HG03439 (cell line): ENCODE data around the gene BARX2.

Experiments used
- ATAC-seq: cut with Tn5 transposase; IDR thresholded peaks from one replicate; pipeline ENCODE4 v1.9.1; 2021; ENCODE audit warnings: mild to moderate bottlenecking, moderate library complexity; ENCODE audit not compliant: unreplicated experiment

BARX2 gene

GRCh38 chr11:129435499-129436245 lies 60.0 kb downstream of the BARX2 start:
- ATAC-seq = no peak

GRCh38 chr11:129436573-129436972 lies 60.9 kb downstream of the BARX2 start:
- no peak for ATAC-seq

GRCh38 chr11:129440028-129440713 lies 64.5 kb downstream of the BARX2 start:
- ATAC-seq = no peak

GRCh38 chr11:129442171-129442570 lies 66.5 kb downstream of the BARX2 start:
- ATAC-seq = no peak

GRCh38 chr11:129443276-129443675 lies 67.6 kb downstream of the BARX2 start:
- ATAC-seq = no peak

- ATAC-seq = no peak
Measured at GRCh38 chr11:129444274-129444673, 68.6 kb downstream of the BARX2 start.

- no peak for ATAC-seq
Measured at GRCh38 chr11:129445226-129445625, 69.6 kb downstream of the BARX2 start.

GRCh38 chr11:129446572-129446971 lies 70.9 kb downstream of the BARX2 start:
- ATAC-seq = no peak

GRCh38 chr11:129447654-129448239 lies 72.1 kb downstream of the BARX2 start:
- ATAC-seq = no peak

GRCh38 chr11:129451524-129451923 lies 75.9 kb downstream of the BARX2 start:
- ATAC-seq = no peak

- ATAC-seq = no peak
Measured at GRCh38 chr11:129453293-129453721, 77.7 kb downstream of the BARX2 start.

GRCh38 chr11:129455101-129455500 lies 79.5 kb downstream of the BARX2 start:
- no peak for ATAC-seq

- no peak for ATAC-seq
Measured at GRCh38 chr11:129455756-129456655, 80.4 kb downstream of the BARX2 start.

GRCh38 chr11:129457321-129457720 lies 81.7 kb downstream of the BARX2 start:
- ATAC-seq = no peak

- no peak for ATAC-seq
Measured at GRCh38 chr11:129458278-129458677, 82.6 kb downstream of the BARX2 start.

GRCh38 chr11:129458756-129459535 lies 83.3 kb downstream of the BARX2 start:
- no peak for ATAC-seq

GRCh38 chr11:129460714-129461113 lies 85.1 kb downstream of the BARX2 start:
- ATAC-seq = no peak

GRCh38 chr11:129484068-129484467 lies 108.4 kb downstream of the BARX2 start:
- no peak for ATAC-seq

- ATAC-seq = no peak
Measured at GRCh38 chr11:129489249-129489648, 113.6 kb downstream of the BARX2 start.

GRCh38 chr11:129490004-129490403 lies 114.4 kb downstream of the BARX2 start:
- no peak for ATAC-seq
